ENCODE results near the gene STXBP2. TPM values are rescaled to one million over a fixed set of nuclear protein-coding genes. Genes with fewer than 3 reads are reported as not detected.

Gene STXBP2
- total RNA-seq, 1 experiment from 2014 or later, result 133 TPM

DNA sequence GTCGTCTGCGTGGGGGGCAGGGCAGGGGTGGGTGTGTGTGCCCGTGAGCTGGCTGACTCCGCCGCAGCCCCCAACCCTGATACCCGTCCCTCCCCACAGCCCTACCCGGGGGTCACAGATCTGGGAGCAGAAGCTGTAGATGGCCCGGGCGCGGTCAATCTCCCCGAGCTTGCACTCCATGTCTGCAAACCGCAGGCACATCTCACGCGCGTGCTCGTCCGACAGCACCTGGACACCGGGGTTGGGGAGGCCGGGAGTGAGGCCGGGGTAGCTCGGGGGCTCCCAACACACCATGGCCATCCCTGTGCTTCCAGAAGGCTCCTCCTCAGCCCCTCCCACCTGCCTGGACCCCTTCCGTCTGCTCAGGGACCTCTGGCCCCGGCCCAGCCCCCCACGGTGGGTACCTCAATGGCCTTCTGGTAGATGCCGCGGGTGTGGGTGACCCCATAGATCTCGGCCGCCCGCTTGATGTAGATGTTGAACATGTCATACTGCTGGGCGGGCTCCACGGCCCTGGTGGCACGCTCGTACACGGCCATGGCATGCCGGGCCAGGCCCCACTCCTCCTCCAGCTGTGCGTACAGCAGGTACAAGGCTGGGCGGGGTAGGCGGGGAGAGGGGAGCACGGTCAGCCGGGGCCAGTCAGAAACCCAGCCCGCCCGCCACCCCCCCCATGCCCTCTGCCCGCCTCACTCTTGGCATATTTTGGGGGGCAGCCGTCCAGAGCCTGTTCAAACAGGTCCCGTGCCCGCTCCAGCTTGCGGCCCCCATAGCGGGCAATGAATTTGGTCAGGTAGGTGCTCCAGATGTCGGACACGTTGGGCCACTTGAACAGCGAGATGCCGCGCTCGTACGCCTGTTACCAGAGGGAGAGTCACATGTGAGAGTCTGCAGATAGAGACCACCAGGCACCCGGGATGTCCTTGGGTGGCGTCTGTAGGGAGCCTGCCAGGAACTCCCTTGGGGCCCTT is 16.2 kb upstream of the STXBP2 start:
- H3K9me3 ChIP-seq (ENCODE audit: low read length), result no peaks in the 10 kb centered on the region
- no peak overlapping the region for H3K9ac ChIP-seq (ENCODE audit: low read length)
- ChIA-PET POLR2A (ENCODE audit: unreplicated experiment) (no interaction called here), CTCF (no interaction called here)
- DNase-seq (no peak), ATAC-seq (no peak)
- peaks cover 48% of the 10 kb centered on the region; the same call in 1 of the 2 replicates for H3K36me3 ChIP-seq (ENCODE audit: low read depth, low read length)
- H2AFZ ChIP-seq (ENCODE audit: low read length), result no peak overlapping the region
- H3K27ac ChIP-seq (ENCODE audit: low read length), result no peak overlapping the region
- peaks cover 18% of the 10 kb centered on the region for H3K4me1 ChIP-seq (ENCODE audit: insufficient read depth, low read length)
- H3K9me2 ChIP-seq (replicated peaks; ENCODE audit: low read length), result no peaks in the 10 kb centered on the region
- H3F3A ChIP-seq (ENCODE audit: low read length, unreplicated experiment), result no peaks in the 10 kb centered on the region
- intact Hi-C loops (cut with micrococcal nuclease), result no loop called here
- H3K4me3 ChIP-seq (ENCODE audit: low read length), result no peak overlapping the region
- no peaks in the 10 kb centered on the region for H3K79me2 ChIP-seq (ENCODE audit: low read length)
- H4K20me1 ChIP-seq (ENCODE audit: low read length), result no peaks in the 10 kb centered on the region
- TF ChIP-seq CTCF (conservative IDR thresholded peaks at IDR 0.05; ENCODE audit: low read depth, low read length) (no peak), EZH2 (IDR thresholded peaks at IDR 0.05; ENCODE audit: low read length, unreplicated experiment) (no peak), EZH2phosphoT487 (IDR thresholded peaks at IDR 0.05; ENCODE audit: borderline replicate concordance, low read length) (no peak)
- BruUV-seq (replicated peaks), result no TSS peak
- H3K27me3 ChIP-seq (ENCODE audit: low read length), result no peaks in the 10 kb centered on the region
- H3K4me2 ChIP-seq (ENCODE audit: low read length), result no peak overlapping the region

- Histone ChIP-seq H4K20me1 (ENCODE audit: low read length) (no peaks in the 10 kb centered on the region), H3K36me3 (ENCODE audit: low read depth, low read length) (peaks cover 51% of the 10 kb centered on the region; the same call in 1 of the 2 replicates), H3K4me3 (ENCODE audit: low read length) (no peak overlapping the region), H3F3A (ENCODE audit: low read length, unreplicated experiment) (no peaks in the 10 kb centered on the region), H3K9me2 (replicated peaks; ENCODE audit: low read length) (no peaks in the 10 kb centered on the region), H3K27ac (ENCODE audit: low read length) (no peak overlapping the region), H3K9ac (ENCODE audit: low read length) (no peak overlapping the region), H3K4me2 (ENCODE audit: low read length) (no peak overlapping the region), H3K4me1 (ENCODE audit: insufficient read depth, low read length) (peaks cover 21% of the 10 kb centered on the region), H3K27me3 (ENCODE audit: low read length) (no peaks in the 10 kb centered on the region), H2AFZ (ENCODE audit: low read length) (no peak overlapping the region), H3K79me2 (ENCODE audit: low read length) (peaks cover 22% of the 10 kb centered on the region), H3K9me3 (ENCODE audit: low read length) (no peaks in the 10 kb centered on the region)
- TF ChIP-seq EZH2phosphoT487 (IDR thresholded peaks at IDR 0.05; ENCODE audit: borderline replicate concordance, low read length), result no peak
- no peak for TF ChIP-seq EZH2 (IDR thresholded peaks at IDR 0.05; ENCODE audit: low read length, unreplicated experiment)
- no peak for TF ChIP-seq CTCF (conservative IDR thresholded peaks at IDR 0.05; ENCODE audit: low read depth, low read length)
- no peak for DNase-seq
- no TSS peak for BruUV-seq (replicated peaks)
- no peak for ATAC-seq
- CTCF ChIA-PET, result interaction anchor here (0.8 kb wide), 1 partner anchor 55 kb away, joined by 3 read pairs; no protein-coding TSS in a partner anchor
- POLR2A ChIA-PET (ENCODE audit: unreplicated experiment), result no interaction called here
- intact Hi-C loops (cut with micrococcal nuclease), result no loop called here
Measured at GRCh38 chr19:7622933-7623685, 13.8 kb upstream of the STXBP2 start.

All from PC-3 (cell line).